GM23338 (cell line): ENCODE data around the gene CANT1.

Source experiments
- CREB1 ChIP-seq: fragments of 250-450 bp; sonication (Bioruptor Pico); IDR thresholded peaks from 2 replicates; pipeline ENCODE4 v1.5.0; 2020; ENCODE audit warnings: low read depth, mild to moderate bottlenecking, moderate library complexity
- CTCF ChIP-seq, 2 experiments: fragments of 200-600 bp in 1 of 2; sonication (generic) in 1 of 2; conservative IDR thresholded peaks; 2 replicates each; pipeline versions ENCODE4 v1.5.1 to v1.6.1; 2016 to 2017; ENCODE audit warnings: antibody characterized with exemption in 2 of 2, low read depth in 2 of 2, mild to moderate bottlenecking in 2 of 2, moderate library complexity in 1 of 2
- ETS1 ChIP-seq: IDR thresholded peaks from 2 replicates; pipeline ENCODE4 v1.6.1; 2016; ENCODE audit warnings: antibody characterized with exemption
- EZH2 ChIP-seq: fragments of 200-600 bp; sonication (generic); IDR thresholded peaks from one replicate; pipeline ENCODE4 v1.8.0; 2017; ENCODE audit warnings: antibody characterized with exemption, mild to moderate bottlenecking, low read depth; ENCODE audit not compliant: unreplicated experiment
- EZH2phosphoT487 ChIP-seq: fragments of 200-600 bp; sonication (generic); IDR thresholded peaks from one replicate; pipeline ENCODE4 v1.8.1; 2018; ENCODE audit warnings: antibody characterized with exemption; ENCODE audit not compliant: unreplicated experiment
- POLR2AphosphoS5 ChIP-seq: IDR thresholded peaks from 2 replicates; pipeline ENCODE4 v1.6.1; 2016; ENCODE audit warnings: antibody characterized with exemption, low read depth
- REST ChIP-seq: IDR thresholded peaks from one replicate; pipeline ENCODE4 v1.6.1; 2018; ENCODE audit warnings: antibody characterized with exemption; ENCODE audit not compliant: unreplicated experiment
- STAT1 ChIP-seq: IDR thresholded peaks from one replicate; pipeline ENCODE4 v1.6.1; 2016; ENCODE audit warnings: antibody characterized with exemption; ENCODE audit not compliant: unreplicated experiment
- ZNF114 ChIP-seq: fragments of 250-450 bp; sonication (Bioruptor Pico); IDR thresholded peaks from 2 replicates; pipeline ENCODE4 v1.5.0; 2020; ENCODE audit warnings: mild to moderate bottlenecking, moderate library complexity

- TF ChIP-seq REST, result no peak
- peak; percentile 84 to 85 for TF ChIP-seq CTCF (conservative IDR thresholded peaks at IDR 0.05; ENCODE audit: low read depth in 2 of 2)
- no peak for TF ChIP-seq EZH2phosphoT487
- no peak for TF ChIP-seq POLR2AphosphoS5
- no peak for TF ChIP-seq ETS1
- TF ChIP-seq ZNF114 (CRISPR knock-in tag), result no peak
- TF ChIP-seq CREB1 (CRISPR knock-in tag), result no peak
- no peak for TF ChIP-seq STAT1
- TF ChIP-seq EZH2, result no peak
These were observed 16.2 kb downstream of the CANT1 start for GRCh38 chr17:78993241-78993956.
